ENCODE measurements around the gene RAD21L1.

The RAD21L1 gene

DNA sequence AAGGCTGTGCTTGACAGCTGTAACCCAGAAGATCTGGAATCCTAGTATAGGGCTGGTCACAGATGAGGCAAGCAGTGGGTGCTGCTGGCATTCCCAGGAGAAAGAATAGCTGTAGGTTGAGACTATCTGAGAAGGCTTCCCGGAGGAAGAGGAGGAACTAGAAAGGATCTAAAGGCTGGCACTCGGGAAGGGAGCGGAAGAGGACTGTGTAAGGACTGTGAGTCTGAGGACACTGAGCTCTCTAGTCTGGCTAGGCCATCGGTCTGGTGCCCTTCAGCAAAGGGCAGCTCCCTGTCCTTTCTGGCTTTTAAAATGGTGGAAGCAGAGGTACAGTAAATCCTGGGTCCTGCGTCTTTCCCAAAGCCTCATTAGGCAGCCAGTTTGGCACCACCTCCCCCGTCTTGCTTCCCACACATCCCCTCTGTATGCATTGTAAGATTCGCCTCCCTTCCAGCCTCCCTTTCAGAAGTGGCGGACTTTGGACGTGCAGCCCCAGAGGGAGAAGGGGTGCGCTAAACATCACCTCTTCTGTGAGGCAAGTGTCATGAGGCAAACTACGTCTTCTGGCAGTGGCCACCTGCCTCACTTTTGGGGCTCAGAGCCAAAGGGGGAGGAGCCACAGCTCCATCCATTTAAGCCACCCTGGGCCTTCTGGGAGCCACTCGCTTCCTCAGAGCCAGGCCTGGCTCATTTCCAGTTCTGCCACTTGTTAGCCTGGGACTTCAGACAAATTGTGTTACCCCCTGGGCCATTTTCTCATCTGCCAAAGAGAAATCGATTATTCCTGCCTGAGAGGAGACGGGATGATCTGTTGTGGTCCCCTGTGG, 48.9 kb downstream of the RAD21L1 start:
- no peak for DNase-seq

DNA sequence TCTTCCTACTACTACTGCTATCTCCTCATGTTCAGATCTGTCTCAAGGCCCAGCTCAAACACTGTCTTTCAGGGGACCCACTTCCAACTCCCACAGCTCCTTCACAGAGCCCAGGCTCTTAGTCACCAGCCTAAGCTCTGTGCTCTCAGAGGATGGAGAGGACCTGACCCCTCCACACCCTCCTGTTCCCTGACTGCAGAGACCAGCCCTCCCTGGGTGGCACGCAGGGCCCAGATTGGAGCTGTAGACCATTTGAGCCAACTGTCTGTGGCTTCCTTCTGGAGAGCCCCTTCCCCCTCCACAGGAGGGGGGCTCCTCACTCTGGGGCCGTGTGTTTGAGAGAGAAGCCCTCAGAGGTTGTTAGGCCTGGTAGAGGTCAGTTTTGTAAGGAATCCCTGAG, 50.1 kb downstream of the RAD21L1 start:
- no peak for DNase-seq

DNA sequence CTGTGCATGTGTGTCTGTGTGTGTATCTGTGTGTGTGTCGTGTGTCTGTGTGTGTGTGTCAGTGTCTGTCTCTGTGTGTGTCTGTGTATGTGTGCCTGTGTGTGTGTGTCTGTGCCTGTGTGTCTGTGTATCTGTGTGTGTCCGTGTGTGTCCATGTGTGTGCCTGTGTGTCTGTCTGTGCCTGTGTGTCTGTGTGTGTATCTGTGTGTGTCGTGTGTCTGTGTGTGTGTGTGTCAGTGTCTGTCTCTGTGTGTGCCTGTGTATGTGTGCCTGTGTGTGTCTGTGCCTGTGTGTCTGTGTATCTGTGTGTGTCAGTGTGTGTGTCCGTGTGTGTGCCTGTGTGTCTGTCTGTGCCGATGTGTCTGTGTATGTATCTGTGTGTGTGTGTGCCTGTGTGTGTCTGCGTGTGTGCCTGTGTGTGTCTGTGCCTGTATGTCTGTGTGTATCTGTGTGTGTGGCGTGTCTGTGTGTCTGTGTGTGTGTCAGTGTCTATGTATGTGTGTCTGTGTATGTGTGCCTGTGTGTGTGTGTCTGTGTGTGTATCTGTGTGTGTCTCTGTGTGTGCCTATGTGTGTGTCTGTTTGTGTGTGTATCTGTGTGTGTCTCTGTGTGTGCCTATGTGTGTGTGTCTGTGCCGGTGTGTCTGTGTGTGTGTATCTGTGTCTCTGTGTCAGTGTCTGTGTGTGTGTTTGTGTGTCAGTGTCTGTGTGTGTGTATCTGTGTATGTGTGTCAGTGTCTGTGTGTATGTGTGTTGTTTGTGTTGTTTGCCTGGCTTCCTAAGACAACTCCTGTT, 51.9 kb downstream of the RAD21L1 start:
- no peak for DNase-seq

DNA sequence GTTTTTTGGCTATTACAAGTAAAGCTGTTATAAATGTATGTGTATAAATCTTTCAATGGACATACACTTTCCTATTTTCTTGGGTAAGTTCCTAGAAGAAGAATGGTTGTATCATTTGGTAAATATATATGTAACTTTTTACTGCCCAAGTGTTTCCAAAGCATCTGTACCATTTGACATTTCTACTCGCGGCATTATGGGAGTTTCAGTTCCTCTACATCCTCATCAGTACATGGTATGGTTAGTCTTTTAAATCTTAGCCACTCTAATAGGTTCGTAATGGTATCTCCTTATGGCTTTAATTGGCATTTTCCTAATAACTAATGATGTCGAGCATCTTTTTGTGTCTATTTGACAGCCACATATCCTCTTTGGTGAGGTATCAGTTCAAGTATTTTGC, 53.1 kb downstream of the RAD21L1 start:
- no peak for DNase-seq

DNA sequence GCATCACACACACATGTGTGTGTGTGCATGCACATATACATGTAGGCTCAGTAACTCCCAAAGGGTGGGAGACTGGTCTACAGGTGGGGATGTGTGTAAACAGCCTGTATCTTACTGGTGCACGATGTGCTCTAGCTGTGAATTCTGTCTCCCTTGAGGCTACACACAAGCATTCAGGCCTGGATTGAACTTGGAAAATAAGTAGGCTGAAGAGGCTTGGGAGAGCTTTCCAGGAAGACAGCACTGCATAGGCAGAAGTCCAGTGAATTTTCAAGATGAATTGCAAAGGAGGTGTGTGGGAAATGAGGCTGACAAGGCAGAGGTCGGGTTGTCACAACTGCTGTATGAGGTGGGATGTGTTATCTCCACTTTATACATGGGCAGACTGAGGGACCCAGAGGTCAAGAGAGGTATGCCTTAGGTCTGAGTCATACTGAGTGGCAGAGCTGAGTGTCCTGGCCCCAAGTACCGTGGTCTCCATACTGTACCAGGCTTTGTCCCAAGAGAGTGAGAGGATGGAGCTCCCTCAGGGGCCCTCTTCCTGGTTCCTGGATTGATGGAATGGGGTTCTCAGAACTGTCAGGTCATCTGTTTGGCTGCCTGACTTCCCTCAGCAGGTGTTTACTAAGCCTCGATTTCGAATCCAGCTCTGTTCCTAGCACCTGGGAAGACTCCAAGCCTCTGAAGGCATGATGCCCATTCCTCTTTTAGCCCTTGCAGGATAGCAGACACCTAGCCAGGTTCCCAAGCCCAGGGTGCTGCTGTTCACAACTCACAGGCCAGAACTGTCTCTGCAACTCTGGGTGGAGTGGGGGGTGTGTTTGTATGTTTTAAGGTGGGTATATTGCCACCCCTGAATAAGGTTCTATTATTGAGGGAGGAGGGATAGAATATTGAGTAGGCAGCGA, 54.6 kb downstream of the RAD21L1 start:
- no peak for DNase-seq

DNA sequence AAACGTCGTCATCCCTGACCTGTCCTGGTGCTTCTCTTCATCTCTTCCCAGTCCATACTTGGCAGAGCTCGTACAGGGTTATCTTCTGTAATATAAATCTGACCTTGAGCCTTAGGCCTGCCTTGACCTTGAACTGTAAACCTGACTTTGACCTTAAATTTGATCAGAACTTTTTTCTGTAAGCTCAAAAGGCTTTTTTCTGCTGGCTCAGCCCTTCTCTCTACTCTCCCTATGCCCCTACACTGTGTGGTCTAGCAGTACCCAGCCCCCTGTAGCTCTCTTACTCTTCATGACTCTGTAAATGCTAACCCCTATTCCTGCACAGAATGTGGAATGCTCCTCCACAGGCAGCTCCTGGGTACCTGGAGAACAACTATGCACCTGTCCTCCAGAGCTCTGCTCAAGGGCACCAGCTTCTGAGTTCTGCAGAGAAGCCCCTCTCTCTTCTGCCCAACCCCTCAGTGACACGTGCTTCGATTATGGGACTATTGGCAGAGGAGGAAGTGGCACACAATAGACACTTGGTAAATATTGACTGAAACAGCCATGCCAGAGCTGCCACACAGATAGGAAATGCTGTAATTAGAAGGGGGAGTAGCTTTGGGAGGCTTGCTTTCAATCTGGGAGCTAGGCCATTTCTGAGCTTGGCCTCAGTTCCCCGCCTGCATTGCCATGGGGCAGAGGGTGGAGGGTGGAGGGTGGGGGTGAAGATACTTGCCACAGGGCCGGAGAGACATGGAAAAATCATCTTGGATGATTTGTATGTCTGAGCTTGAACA, 55.6 kb downstream of the RAD21L1 start:
- no peak for DNase-seq

DNA sequence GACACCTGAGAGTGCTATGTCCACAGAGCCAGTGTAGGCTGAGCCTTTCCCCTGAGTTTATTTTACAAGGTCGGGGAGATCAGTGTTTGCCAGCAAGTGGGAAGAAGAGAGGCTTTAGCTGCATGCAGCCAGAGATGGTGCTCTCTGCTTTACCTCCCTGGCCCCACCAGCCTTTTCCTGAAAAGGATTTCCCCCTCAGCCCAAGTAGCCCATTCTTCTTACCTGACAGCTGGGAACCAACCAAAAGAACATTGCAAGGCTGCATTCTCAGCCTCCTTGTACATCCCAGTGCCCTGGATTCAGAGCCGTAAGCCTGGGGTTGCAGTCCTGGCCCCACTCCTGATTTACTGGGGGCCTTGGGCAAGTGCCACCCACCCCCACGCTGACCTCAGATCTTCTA, 57.1 kb downstream of the RAD21L1 start:
- no peak for DNase-seq

DNA sequence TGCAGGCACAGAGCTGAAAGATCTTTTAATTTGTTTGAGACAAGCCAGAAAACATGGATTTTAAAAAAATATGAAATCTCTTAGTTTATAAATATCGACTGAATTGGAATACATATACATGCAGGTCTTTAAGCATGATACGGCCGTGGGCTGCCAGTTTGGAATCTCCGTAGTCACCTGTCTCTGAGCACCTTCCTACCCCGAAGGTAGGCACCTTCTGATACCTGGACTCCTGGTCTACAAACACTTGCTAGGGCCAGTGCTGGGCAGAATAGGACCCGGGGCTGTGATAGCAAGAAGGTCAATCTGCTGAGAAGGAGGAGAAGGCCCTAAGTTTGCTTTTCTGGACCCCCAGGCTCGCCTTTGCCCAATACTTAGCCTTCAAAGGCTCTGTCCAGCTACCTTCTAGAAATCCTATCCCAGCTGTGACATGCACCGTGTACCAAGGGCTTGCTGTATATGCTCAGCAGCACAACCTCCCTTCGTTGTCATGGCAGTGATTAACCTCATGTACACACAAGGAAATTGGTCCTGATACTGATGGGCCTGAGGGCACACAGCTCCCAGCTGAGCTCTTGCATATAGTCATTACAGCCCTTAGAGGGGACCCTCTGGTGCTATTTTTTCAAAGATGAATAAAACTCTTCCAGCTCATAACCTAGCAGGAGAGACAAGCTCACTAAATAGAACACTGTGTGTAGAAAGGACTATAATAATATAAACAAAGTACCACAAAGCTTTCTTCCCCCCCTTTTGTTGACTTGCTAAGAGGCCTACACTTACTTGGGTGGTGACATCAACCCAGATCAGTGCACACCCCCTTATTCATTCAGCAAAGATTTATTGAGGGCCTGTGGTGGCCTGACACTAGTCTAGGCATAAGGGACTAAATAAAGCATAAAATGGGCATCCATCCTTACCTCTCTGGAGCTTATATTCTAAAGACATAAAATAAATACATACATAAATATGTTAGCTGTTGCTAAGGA, 58.0 kb downstream of the RAD21L1 start:
- DNase-seq = no peak

DNA sequence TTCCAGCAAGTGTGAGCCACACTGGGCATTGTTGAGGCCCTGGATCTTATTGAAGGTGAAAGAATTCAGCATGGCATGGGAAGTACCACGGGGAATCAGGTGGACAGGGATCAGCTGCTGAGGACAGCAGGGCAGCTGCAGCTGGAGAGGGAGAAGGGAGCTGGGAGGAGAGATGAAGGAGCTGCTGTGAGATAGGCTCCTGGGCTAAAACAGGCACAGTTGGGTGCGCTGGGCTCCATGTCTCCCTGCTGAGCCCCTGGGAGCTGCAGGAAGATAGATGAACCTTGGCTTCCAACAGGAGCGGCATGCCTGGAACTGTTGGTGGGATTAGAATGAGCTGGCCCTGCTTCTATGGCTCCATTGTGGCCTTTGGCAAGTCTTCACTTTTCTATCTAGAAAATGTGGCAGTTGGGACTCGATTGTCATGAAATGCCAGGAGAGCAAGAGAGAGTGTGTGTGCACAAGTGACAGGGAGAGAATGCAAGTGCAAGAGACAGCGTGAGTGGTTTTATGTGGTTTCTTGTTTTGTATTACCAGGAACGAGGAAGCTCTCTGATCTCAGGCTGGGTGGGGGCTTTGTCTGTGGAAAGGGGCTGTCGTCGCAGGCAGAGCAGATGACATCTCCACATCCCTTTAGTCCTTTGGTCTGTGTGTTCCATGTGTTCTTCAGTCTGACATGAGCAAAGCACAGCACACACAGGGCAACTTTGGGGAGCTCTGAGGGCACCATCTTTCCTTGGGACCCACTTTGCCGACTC, 60.6 kb downstream of the RAD21L1 start:
- no peak for DNase-seq

DNA sequence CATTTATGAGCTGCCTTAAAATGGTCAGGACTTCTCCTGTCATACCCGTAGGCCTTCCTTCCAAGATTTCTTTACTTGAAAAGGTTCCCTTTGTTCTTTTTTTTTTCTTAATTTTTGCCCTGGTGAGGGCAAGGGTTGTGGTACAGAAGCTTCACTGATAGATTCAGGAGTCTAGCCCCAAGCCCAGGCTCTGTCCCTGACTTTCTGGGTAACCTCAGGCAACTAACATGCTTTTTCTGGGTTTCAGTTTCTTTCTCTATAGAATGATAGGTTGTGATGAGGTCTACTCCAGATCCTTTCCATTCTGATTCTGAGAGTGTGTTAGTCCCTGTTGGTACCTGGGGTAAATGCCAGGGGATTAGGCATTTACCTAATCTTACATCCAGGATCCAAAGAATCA, 61.5 kb downstream of the RAD21L1 start:
- no peak for DNase-seq

DNA sequence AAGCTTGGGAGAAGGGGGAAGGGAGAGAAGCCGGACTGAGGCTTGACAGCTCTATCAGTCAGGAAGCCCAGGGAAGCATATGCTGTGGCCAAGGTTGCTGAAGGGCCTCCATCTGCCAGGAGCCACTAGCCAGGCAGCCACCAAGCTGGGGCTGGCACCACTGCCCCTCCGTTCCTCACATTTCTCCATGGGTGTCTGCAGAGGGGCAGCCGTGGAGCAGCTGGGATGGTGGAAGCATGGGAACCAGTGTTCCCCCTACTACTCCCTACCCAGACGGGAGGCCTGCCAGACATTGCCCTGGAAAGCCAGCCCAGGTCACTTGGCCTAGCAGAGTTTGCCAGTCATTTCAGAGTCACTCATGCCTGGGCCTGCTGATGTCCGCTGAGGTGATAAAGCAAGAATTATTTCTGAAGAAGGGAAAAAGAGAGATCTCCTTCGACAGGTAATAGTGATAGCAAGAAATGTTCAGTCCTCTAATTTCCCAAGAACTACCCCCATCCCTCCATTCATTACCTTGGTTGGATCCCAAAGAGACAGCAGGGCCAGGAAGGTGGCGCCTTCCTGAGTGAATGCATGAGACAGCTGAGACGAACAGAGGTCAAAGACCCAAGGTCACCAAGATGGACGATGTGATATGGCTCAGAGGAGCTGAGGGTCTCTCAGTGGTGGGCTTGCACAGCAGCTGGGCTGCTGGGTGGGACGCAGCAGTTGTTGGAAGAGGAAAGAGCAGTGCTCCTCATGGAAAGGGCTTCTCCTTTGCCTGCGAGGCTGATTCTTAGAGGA, 62.1 kb downstream of the RAD21L1 start:
- no peak for DNase-seq

DNA sequence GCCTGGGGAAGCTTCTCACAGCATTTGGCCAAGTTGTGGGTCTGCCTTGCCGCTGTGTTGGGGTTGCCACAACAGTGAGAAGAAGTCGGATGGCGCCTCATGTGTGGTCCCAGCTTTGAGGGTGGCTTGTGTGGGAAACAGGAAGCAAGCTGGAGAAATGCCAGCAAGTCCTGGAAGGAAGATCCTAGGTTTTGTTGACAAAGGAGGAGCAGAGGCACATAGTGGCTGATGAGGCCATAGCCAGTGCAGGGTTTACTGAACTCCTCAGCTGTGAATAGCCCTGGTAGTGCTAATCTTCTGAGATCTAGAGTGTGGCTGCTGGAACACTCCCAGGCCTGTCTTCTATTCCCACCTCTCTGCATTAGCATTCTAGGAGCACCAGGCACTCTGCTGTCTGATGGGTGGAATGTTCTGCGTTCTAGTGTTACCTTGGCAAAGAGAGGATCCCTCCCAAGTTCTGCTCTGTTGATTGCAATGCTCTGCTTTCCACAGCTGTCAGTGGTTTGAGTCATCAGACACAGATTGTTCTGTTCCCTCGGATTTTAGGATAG, 65.4 kb downstream of the RAD21L1 start:
- DNase-seq = peak; percentile 39

DNA sequence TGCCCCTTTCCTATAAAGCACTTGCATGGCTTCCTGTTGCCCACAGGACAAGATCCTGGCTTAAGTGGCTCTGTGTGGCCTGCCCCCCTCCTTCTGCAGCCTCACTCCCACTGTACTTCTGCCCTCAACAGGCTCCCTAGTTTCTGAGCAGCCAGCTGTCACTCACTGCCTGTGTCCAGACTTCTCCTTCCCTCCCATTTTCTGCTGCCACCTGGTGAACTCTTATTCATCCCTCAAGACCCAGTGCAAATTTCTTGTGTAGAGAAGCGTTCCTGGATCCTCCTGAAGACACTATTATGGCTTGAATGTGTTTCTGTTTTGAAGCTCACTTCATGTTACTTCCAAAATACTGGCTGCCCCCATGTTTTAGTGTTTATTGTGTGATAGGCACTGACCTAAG, 66.8 kb downstream of the RAD21L1 start:
- no peak for DNase-seq

DNA sequence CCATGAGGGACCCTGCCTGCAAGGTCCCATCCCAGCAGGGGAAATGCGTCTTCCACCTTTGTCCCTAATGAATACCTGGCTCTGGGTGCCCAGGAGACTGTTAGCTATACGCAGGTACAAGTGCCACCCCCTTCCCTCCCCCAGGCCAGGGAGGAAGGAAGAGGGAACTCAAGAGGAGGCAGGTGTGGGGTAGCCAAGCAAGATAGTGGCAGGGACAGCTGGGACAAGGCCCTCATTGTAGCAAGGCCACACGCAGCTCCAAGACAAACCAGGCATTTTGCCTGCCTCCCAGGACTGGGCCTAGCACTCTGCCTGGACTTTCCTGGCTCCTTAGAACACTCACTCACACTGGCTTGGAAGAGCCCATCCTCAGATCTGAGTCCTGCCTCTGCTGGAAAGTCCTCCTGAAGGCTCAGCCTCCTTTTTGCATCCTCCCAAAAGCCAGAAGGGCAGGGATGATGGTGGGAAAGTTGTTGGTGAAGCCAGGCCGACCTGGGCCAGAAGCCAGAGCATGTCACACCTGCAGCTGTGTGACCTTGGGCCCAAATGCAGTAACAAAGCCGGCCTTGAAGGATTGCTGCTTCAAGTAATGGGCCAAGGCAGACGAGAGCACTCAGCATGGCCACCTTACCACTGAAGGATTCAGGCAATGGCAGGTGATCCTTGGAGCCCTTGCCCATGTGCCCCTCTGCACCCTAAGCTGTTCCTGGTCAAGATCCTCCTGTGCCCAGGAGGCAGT, 68.0 kb downstream of the RAD21L1 start:
- no peak for DNase-seq

DNA sequence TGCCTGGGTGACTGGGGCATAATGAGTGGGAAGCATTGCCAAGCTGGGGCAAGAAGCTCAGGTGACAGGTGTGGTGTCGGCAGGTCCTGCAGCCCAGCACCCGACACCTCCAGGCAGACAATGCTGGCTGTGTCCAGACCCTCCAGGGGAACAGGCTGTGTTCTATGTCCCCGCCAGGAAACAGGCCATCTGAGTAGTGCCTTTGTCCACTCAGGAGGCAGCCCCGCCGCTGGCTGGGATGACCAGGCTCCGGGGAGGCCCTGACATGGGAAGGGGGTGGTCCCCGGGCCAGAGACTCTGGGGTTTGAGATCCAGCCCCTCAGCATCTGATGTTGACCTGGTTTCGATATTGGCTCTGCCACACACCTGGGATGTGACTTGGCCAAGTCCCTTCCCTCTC, 68.7 kb downstream of the RAD21L1 start:
- DNase-seq = no peak

DNA sequence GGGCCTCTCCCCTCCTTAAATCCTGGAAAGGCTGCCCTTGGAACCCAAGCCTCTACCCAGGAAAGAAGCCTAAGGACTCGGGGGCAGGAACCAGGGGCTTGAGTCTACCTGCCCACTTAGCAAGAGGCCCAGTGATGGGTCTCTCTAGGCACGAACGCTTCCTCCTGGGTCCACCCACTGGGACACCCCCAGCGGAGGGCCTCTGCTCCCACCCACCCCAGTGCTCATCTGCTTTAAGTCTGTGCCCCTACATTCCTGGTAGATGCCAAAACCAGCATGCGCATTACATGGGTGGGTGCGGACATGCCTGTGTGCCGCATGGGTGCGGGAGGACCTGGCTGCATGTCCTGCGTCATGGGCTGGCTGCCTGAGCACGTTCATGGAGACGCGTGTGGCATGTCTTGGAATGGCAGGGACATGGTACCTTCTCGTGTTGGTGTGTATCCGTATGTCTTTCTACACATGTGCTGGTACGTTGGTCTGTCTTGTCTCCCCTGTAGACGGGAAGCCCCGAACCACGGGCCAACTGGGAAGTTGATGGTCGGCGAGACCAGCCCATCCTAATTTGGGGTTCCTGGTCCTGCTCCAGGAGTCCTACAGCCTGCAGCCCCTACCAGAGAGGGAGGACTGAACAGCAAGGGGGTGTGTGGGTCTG, 69.6 kb downstream of the RAD21L1 start:
- no peak for DNase-seq

DNA sequence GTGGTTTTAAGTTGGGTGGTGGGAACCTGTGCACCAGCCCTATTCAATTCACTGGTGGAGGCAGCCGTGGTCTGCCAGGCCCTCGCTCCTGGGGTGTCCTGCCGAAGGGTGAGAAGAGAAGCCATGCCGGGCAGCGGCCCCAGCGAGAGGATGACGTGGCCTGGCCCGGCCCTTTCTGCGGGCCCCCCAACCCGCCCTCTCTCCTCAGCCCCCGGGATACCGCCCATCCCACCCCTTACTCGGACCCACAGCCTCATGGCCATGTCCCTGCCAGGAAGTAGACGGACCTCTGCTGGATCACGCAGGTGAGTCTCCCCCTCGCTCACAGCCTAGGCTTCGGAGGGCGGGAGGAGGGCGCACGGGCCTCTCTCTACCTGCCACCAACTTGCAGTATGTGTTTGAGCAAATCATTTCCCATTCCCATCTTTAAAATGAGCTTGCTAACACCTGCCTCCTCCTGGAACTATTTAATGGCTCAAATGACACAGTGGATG, 70.3 kb downstream of the RAD21L1 start:
- no peak for DNase-seq

DNA sequence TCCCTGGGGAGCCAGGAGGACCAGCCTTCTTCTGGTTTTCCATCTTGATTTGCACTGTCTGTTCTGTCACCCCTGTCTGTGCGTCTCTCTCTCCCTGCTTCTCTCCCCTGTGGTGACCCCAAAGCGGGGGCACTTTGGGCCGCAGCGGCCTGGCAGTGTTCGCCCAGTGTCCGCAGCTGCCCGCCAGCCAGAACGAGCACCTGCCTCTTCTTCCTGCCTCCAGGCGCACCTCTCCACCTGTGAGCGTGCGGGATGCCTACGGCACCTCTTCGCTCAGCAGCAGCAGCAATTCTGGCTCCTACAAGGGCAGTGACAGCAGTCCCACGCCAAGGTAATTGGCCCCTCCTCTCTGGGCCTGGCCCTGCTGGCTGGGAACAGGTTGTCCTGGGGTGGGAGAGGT, 71.1 kb downstream of the RAD21L1 start:
- DNase-seq = no peak
